MG63 (cell line): Measurements from ENCODE around the gene DCPS. TPM values are rescaled to one million over a fixed set of nuclear protein-coding genes. Genes with fewer than 3 reads are reported as not detected.
"Not testable (repeated sequence)": the region's sequence is repeated elsewhere in the genome, so short reads cannot be mapped to it uniquely, and the experiment has no call there.

Experiments used
- DNase-seq: peaks from one replicate; pipeline ENCODE4 v3.0.0-alpha.2; 2020
- H3K27me3 ChIP-seq: fragments of 250-450 bp; sonication (Bioruptor Pico); 2 replicates; pipeline ENCODE4 v1.5.1; 2020; ENCODE audit warnings: mild to moderate bottlenecking, moderate library complexity
- H3K36me3 ChIP-seq: fragments of 250-450 bp; sonication (Bioruptor Pico); 2 replicates; pipeline ENCODE4 v1.5.1; 2020; ENCODE audit warnings: mild to moderate bottlenecking, moderate library complexity
- H3K4me3 ChIP-seq: fragments of 250-450 bp; sonication (Bioruptor Pico); 2 replicates; pipeline ENCODE4 v1.5.1; 2020; ENCODE audit warnings: mild to moderate bottlenecking, moderate library complexity
- H3K9me3 ChIP-seq: fragments of 250-450 bp; sonication (Bioruptor Pico); 2 replicates; pipeline ENCODE4 v1.5.1; 2020; ENCODE audit warnings: mild to moderate bottlenecking, moderate library complexity
- total RNA-seq: library from RNA; depleted of rRNA; stranded (reverse); fragments of >200 nt; shearing (Covaris generic); gene quantifications from 2 replicates; pipeline ENCODE4 v1.2.3, GENCODE V29; 2014; ENCODE audit warnings: low replicate concordance; rRNA removed

DCPS gene
- total RNA-seq, 1 experiment from 2014 or later = 27.9 TPM

GRCh38 chr11:126392633-126393013 lies 88.8 kb downstream of the DCPS start:
- peaks cover 2% of the 10 kb centered on the region for H3K36me3 ChIP-seq
- no peak overlapping the region for H3K4me3 ChIP-seq
- H3K27me3 ChIP-seq = no peaks in the 10 kb centered on the region
- H3K9me3 ChIP-seq = no peaks in the 10 kb centered on the region
- peak; percentile 50 for DNase-seq

- Histone ChIP-seq H3K36me3 (peaks cover 6% of the 10 kb centered on the region), H3K9me3 (no peaks in the 10 kb centered on the region), H3K4me3 (no peak overlapping the region), H3K27me3 (no peaks in the 10 kb centered on the region)
- no peak for DNase-seq
Observed at GRCh38 chr11:126393143-126393542, 89.3 kb downstream of the DCPS start.

GRCh38 chr11:126394036-126394435 lies 90.2 kb downstream of the DCPS start:
- no peak overlapping the region for H3K4me3 ChIP-seq
- no peaks in the 10 kb centered on the region for H3K27me3 ChIP-seq
- DNase-seq = peak; percentile 30
- no peaks in the 10 kb centered on the region for H3K9me3 ChIP-seq
- peaks cover 6% of the 10 kb centered on the region for H3K36me3 ChIP-seq

GRCh38 chr11:126394634-126395072 lies 90.8 kb downstream of the DCPS start:
- H3K36me3 ChIP-seq, H3K9me3 ChIP-seq, H3K27me3 ChIP-seq, H3K4me3 ChIP-seq: not testable (repeated sequence)
- DNase-seq = peak; percentile 86

Other genes with a start within 250 kb of the DCPS start
- 25.4 and 36.3 TPM in 2 replicates for gene CDON, start 241.2 kb upstream of the DCPS start, total RNA-seq
- gene RPUSD4, start 92.4 kb upstream of the DCPS start, total RNA-seq = 18.8 and 29.0 TPM in 2 replicates
- gene FAM118B, start 92.3 kb upstream of the DCPS start, total RNA-seq = 16.9 and 19.8 TPM in 2 replicates
- 88.3 and 102 TPM in 2 replicates for gene SRPRA, start 35.2 kb upstream of the DCPS start, total RNA-seq
- 26.8 and 33.2 TPM in 2 replicates for gene FOXRED1, start 34.9 kb upstream of the DCPS start, total RNA-seq
- 2.6 and 3.6 TPM in 2 replicates for gene TIRAP, start 21.0 kb upstream of the DCPS start, total RNA-seq
- gene ST3GAL4, start 51.6 kb downstream of the DCPS start, total RNA-seq = 44.1 and 57.9 TPM in 2 replicates